ENCODE data around the gene UXS1. TPM values are rescaled to one million over a fixed set of nuclear protein-coding genes. Genes with fewer than 3 reads are reported as not detected.

Gene UXS1
- total RNA-seq, 1 donor, result 22.8 TPM

DNA sequence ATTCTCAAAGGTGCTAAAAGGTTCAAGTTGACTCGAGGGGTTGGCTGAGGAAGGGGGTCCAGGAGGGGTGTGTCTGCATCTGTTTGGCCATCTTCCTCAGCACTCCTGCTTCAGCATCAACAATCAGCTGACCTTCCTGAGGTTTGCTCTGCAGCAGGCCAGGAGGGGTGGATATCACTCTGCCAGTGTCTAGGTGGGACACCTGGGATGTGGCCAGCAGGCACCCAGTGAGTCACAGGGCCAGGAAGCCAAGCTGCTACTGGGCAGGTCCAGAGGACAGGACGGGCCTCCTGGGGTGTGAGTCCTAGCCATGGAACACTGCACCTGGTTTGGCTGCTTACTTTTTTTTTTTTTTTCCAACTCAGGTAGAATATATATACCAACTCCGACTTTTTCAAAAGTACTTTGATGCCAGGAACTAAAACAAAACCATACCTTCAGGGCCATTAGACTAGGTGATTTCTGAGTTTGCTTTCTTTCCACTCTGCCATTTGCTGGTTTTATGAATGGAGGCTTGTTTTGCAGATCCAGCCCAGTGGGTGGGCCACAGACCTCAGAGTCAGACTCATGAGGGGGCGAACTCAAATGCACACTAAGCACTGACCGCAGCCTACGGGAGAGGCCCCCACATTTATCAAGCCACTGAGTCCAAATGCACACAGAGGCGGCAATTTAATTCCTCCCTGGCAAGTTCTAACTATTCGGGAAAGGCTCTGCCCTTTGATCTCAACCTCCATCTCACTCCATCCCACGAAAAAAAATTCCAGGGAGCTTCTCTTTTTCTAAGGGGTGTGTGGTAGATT is 76.0 kb downstream of the UXS1 start:
- Histone ChIP-seq H2AFZ (ENCODE audit: low read length) (no peak overlapping the region), H3K36me3 (ENCODE audit: insufficient read depth, low read length) (no peaks in the 10 kb centered on the region), H3K9me3 (ENCODE audit: low read depth, low read length) (no peaks in the 10 kb centered on the region), H3K4me3 (ENCODE audit: insufficient read depth, low read length) (no peak overlapping the region), H4K20me1 (ENCODE audit: insufficient read depth, low read length) (peaks cover 11% of the 10 kb centered on the region), H3K79me2 (ENCODE audit: insufficient read depth, low read length) (no peaks in the 10 kb centered on the region), H3K4me1 (ENCODE audit: insufficient read depth, low read length) (peaks cover 8% of the 10 kb centered on the region), H3K4me2 (ENCODE audit: insufficient read depth, low read length) (no peak overlapping the region), H3K27ac (ENCODE audit: low read depth, low read length) (no peak overlapping the region), H3K27me3 (ENCODE audit: insufficient read depth, low read length) (no peaks in the 10 kb centered on the region)
- TF ChIP-seq, protein P1, sequence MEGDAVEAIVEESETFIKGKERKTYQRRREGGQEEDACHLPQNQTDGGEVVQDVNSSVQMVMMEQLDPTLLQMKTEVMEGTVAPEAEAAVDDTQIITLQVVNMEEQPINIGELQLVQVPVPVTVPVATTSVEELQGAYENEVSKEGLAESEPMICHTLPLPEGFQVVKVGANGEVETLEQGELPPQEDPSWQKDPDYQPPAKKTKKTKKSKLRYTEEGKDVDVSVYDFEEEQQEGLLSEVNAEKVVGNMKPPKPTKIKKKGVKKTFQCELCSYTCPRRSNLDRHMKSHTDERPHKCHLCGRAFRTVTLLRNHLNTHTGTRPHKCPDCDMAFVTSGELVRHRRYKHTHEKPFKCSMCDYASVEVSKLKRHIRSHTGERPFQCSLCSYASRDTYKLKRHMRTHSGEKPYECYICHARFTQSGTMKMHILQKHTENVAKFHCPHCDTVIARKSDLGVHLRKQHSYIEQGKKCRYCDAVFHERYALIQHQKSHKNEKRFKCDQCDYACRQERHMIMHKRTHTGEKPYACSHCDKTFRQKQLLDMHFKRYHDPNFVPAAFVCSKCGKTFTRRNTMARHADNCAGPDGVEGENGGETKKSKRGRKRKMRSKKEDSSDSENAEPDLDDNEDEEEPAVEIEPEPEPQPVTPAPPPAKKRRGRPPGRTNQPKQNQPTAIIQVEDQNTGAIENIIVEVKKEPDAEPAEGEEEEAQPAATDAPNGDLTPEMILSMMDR (IDR thresholded peaks at IDR 0.05; ENCODE audit: extremely low read depth, low read depth, low read length), result no peak
- no peak for DNase-seq (ENCODE audit: insufficient read length, low spot score, missing footprints)

DNA sequence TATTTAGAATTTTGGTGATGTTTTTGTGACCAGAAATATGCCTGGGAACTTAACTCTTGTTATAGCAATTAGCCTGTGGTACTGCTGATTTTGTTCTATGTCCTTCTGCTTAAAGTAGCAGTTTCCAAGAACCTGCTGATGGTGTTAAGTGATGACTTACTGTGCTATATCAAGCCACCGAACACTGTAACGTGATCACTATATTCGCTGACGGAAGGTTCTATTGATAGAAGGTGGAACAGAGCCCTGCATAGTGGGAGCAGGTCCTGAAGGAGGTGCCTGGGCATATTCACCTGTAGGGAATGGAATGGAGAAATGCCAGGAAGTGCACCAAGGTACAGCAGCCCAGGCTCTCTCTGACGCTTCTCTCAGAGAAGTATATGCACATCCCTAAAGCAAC is 76.8 kb downstream of the UXS1 start:
- Histone ChIP-seq H3K27ac (ENCODE audit: low read depth, low read length) (no peak overlapping the region), H4K20me1 (ENCODE audit: insufficient read depth, low read length) (peaks cover 11% of the 10 kb centered on the region), H3K79me2 (ENCODE audit: insufficient read depth, low read length) (no peaks in the 10 kb centered on the region), H3K4me1 (ENCODE audit: insufficient read depth, low read length) (peaks cover 8% of the 10 kb centered on the region), H3K36me3 (ENCODE audit: insufficient read depth, low read length) (no peaks in the 10 kb centered on the region), H3K27me3 (ENCODE audit: insufficient read depth, low read length) (no peaks in the 10 kb centered on the region), H3K4me2 (ENCODE audit: insufficient read depth, low read length) (no peak overlapping the region), H3K9me3 (ENCODE audit: low read depth, low read length) (no peaks in the 10 kb centered on the region), H2AFZ (ENCODE audit: low read length) (no peak overlapping the region), H3K4me3 (ENCODE audit: insufficient read depth, low read length) (no peak overlapping the region)
- no peak for DNase-seq (ENCODE audit: insufficient read length, low spot score, missing footprints)
- TF ChIP-seq, protein P1 (IDR thresholded peaks at IDR 0.05; ENCODE audit: extremely low read depth, low read depth, low read length), result no peak

DNA sequence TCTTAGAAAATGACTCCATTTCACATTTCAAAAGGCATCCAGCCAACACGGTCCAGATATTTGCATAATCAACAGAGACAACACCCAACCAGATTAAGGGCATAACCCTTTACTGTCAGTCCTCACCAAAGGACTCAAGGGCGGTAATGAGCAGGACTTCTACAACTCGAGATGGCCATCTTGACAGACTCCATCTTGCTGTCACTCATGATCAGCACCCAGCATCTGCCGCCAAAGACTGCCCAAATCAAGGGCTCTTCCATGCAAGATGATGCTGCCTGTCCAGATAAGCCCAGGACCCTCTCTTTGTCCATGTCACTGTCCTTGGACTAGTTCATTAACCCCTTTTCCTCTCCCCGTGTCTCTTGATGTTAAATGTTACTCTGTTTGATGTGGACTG is 77.9 kb downstream of the UXS1 start:
- Histone ChIP-seq H3K4me1 (ENCODE audit: insufficient read depth, low read length) (peaks cover 8% of the 10 kb centered on the region), H2AFZ (ENCODE audit: low read length) (no peak overlapping the region), H3K27ac (ENCODE audit: low read depth, low read length) (no peak overlapping the region), H3K4me3 (ENCODE audit: insufficient read depth, low read length) (no peak overlapping the region), H3K4me2 (ENCODE audit: insufficient read depth, low read length) (no peak overlapping the region), H3K36me3 (ENCODE audit: insufficient read depth, low read length) (peaks cover 4% of the 10 kb centered on the region), H4K20me1 (ENCODE audit: insufficient read depth, low read length) (peaks cover 11% of the 10 kb centered on the region), H3K79me2 (ENCODE audit: insufficient read depth, low read length) (no peaks in the 10 kb centered on the region), H3K27me3 (ENCODE audit: insufficient read depth, low read length) (no peaks in the 10 kb centered on the region), H3K9me3 (ENCODE audit: low read depth, low read length) (no peaks in the 10 kb centered on the region)
- TF ChIP-seq, protein P1 (IDR thresholded peaks at IDR 0.05; ENCODE audit: extremely low read depth, low read depth, low read length), result no peak
- no peak for DNase-seq (ENCODE audit: insufficient read length, low spot score, missing footprints)

DNA sequence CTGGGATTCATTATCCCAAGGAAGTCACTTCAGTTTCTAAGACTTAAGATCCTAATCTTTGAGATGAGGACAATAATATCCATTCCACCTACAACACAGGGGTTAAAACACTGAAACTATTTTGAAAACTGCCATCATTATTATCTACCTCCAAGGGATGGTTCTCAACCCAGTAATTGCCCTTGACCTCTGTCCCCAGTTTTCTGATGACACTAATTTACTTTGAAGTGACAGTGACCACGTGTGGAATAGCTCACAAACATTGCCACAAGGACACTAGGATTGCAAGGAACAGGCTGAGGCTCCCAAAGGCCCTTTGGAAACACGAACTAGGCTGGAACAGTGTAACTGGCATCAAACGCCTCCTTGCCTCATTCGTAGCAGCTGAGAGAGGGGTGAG is 78.4 kb downstream of the UXS1 start:
- no peak overlapping the region for H2AFZ ChIP-seq (ENCODE audit: low read length)
- no peak overlapping the region for H3K4me3 ChIP-seq (ENCODE audit: insufficient read depth, low read length)
- H3K27ac ChIP-seq (ENCODE audit: low read depth, low read length), result no peak overlapping the region
- DNase-seq (ENCODE audit: insufficient read length, low spot score, missing footprints), result no peak
- H3K4me2 ChIP-seq (ENCODE audit: insufficient read depth, low read length), result no peak overlapping the region
- peaks cover 8% of the 10 kb centered on the region for H3K4me1 ChIP-seq (ENCODE audit: insufficient read depth, low read length)
- H3K36me3 ChIP-seq (ENCODE audit: insufficient read depth, low read length), result peaks cover 4% of the 10 kb centered on the region
- no peaks in the 10 kb centered on the region for H3K79me2 ChIP-seq (ENCODE audit: insufficient read depth, low read length)
- TF ChIP-seq, protein P1 (IDR thresholded peaks at IDR 0.05; ENCODE audit: extremely low read depth, low read depth, low read length), result no peak
- H4K20me1 ChIP-seq (ENCODE audit: insufficient read depth, low read length), result peaks cover 11% of the 10 kb centered on the region
- no peaks in the 10 kb centered on the region for H3K27me3 ChIP-seq (ENCODE audit: insufficient read depth, low read length)
- no peaks in the 10 kb centered on the region for H3K9me3 ChIP-seq (ENCODE audit: low read depth, low read length)
